Measurements from ENCODE around the gene CD1B.

The CD1B gene

DNA sequence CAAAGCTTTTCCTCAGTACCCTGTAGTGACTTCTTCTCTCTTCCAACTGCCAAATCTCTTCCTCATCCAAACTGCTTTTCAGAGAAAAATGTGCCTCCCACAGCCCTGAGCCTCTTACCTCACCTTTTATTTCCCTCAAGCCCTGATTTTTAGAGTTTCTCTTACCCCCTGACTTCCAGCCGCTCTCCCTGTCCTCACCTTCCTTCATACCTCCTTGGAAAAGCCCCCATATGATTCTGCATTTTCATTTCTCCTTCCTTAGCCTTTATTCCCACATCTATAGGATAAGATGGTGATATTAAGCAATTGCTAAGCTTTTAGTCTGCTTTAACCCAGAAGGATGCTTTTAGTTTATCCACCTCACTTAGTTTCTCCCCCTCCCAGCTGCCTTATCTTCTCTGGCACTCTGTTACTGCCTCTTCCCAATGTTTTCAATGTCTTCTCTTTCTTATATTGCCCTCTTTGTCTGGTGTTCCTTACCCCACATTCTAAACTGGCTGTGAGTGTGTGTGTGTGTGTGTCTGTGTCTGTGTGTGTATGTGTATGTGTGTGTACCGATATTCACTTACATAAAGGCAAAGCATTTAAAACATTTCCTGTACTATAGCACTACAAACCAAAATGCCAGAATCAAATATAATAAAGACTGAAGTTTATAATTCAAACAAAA, at the start of gene CD1B:
CD1B (minus strand) TSS at position 51 of the 670 bp plus-strand sequence. CDS start 108 bp downstream, outside the sequence.
- TF ChIP-seq, protein P1, sequence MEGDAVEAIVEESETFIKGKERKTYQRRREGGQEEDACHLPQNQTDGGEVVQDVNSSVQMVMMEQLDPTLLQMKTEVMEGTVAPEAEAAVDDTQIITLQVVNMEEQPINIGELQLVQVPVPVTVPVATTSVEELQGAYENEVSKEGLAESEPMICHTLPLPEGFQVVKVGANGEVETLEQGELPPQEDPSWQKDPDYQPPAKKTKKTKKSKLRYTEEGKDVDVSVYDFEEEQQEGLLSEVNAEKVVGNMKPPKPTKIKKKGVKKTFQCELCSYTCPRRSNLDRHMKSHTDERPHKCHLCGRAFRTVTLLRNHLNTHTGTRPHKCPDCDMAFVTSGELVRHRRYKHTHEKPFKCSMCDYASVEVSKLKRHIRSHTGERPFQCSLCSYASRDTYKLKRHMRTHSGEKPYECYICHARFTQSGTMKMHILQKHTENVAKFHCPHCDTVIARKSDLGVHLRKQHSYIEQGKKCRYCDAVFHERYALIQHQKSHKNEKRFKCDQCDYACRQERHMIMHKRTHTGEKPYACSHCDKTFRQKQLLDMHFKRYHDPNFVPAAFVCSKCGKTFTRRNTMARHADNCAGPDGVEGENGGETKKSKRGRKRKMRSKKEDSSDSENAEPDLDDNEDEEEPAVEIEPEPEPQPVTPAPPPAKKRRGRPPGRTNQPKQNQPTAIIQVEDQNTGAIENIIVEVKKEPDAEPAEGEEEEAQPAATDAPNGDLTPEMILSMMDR (IDR thresholded peaks at IDR 0.05): no peak

DNA sequence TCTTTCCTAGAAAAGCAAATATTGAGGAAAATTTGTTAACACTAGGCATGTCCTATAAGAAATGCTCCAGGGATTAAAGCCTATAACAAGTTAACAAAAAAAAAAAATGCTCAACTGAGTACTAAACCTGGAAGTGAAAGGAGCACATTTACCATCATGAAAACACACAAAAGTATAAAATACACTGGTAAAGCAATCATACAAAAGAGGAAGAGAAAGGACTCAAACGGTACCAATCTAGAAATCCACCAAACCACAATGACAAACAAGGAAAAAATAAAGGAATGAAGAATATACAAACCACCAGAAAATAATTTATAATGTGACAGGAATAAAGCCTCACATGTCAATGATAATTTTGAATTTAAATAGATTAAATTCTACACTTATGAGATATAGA, 43.5 kb upstream of the CD1B start:
- TF ChIP-seq, protein P1 (IDR thresholded peaks at IDR 0.05): no peak

DNA sequence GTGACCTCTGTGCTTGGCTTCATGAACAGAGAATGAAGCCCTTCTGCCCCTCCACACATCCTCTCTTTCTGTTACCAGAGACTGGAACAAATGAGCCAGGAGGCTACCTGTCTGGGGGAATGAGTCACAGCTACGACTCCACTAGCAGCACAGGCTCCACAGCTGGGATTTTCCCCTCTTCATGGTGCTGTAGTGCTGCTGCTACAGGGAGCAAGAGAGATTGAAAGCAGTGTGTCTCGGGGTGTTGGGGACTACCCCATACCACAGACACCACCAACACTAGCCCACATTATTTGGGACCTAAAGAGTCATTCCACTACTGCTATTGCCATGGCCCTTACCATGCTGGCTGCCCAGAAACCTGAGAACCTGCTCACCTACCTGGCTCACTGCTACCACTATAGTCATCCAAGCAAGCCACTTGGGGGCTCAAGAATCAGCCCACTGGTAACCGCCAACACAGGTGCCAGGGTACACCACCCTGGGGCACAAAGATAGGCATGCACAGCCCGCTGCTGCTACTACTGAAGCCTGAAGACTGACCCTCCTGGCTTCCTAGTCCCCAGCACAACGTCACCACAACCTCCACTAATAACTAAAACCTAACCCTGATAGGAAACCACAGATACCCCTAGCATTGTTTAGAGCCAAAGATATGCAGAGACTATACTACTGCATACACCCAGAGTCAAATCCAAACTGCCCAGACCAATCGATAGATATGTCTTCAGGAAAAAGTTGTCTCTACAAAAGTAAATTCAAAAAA, 40.0 kb upstream of the CD1B start:
- TF ChIP-seq, protein P1 (IDR thresholded peaks at IDR 0.05): no peak

DNA sequence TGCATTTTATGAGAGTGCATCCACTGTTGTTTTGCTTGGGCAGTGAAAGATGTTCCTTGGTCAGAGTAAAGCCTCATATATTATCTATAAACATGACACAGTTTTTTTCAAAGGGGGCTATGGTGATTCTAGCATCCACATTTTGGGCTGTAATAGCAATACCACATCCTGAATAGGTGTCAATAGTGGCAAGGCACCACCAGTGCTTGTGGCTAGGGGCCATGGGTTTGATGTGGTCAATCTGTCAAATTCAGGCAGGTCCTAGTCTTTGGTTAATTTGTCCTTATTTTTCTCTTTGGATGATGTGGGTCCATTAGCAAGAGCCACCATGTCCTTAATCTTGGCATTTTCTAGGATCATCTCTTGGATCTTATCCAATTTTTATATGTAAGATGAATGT, 35.5 kb upstream of the CD1B start:
- TF ChIP-seq, protein P1 (IDR thresholded peaks at IDR 0.05): no peak

DNA sequence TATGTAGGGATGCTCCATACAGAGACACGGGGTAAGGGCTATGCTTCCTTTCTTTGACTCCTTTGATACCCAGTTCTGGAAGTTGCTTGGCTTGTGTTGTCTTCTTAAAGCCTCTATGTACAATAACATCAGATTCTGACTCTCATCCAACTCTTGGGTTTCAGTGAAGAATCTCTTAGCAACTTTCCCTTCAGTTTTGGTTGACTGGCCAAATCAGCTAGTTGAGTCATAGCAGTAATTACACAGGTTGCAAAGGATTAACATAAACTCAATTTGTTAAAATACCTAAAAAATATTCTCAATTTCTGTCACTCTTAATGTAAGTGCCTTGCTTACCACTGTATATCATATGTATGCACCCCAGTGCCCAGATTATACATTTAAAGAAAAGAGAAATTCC, 31.6 kb upstream of the CD1B start:
- TF ChIP-seq, protein P1 (IDR thresholded peaks at IDR 0.05): no peak

DNA sequence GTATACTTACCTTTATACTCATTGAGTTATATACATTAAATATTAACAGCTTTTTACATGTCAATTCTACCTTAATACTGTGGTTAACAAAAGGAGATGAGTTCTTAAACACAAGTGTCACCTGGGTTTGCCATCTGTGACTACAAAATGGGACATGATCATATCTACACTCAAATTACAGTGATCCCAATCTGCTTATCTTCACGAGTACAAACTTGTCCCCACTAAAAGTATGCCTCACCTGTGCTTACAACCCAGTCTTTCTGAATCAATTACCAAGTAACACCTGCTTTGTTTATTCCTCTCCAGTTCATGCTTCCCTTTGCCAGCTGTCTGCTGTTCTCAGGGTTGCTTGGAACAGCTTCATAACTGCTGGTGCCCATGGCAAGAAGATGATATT, 31.2 kb upstream of the CD1B start:
- TF ChIP-seq, protein P1 (IDR thresholded peaks at IDR 0.05): no peak

DNA sequence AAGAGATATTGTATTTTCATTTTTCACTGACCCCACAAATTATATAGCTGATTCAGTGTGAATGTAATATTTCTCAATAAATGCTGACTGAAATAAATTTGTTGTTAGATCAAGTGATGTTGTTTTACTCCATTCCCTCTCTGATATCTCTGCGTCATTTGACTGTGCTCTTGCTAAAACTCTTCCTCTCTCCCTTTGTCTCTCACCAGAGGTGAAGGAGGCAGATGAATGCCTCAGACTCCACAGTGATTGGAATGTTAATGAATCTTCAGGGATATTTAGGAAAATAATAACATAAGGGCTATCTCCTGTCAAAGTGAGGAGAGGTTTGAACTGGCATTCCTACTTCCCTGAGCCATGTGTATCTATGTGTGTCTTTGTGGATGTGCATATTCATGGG, 26.1 kb upstream of the CD1B start:
- TF ChIP-seq, protein P1 (IDR thresholded peaks at IDR 0.05): no peak
